ENCODE measurements around the gene AKR1B1. TPM values are rescaled to one million over a fixed set of nuclear protein-coding genes. Genes with fewer than 3 reads are reported as not detected.

AKR1B1 gene
- total and polyA plus RNA-seq, 2 of the 4 experiments (the other 2 are of a cell fraction): 90.9 to 201 TPM

- Histone ChIP-seq H4K91ac (ENCODE audit: insufficient read depth, low read depth, low read length) (peak overlapping the region; percentile 90), H2BK120ac (ENCODE audit: low read depth, low read length) (peak overlapping the region; percentile 64), H3K27ac (ENCODE audit: insufficient read depth, low read length) (no peak overlapping the region), H3K4me1 (ENCODE audit: control insufficient read depth, insufficient read depth, low read length) (peaks cover 45% of the 10 kb centered on the region), H3K36me3 (ENCODE audit: control insufficient read depth, insufficient read depth, low read length) (peaks cover 47% of the 10 kb centered on the region), H2BK5ac (ENCODE audit: low read depth, low read length, poor library complexity, severe bottlenecking) (peak overlapping the region; percentile 48), H2AFZ (replicated peaks; ENCODE audit: low read length, poor library complexity) (peak overlapping the region; percentile 18), H4K5ac (ENCODE audit: low read depth, low read length) (no peak overlapping the region), H3K79me1 (ENCODE audit: low read depth in 1 of 2, low read length in 2 of 2) (peaks cover 29 to 74% of the 10 kb centered on the region in 2 experiments; a peak in 3 of 4 replicates), H2AK5ac (ENCODE audit: low read depth, low read length) (peak overlapping the region; percentile 83; the same call in 1 of the 2 replicates), H4K8ac (ENCODE audit: low read depth in 2 of 2, low read length in 2 of 2) (peak overlapping the region in 1 of 2 experiments; percentile 23; a peak in 3 of 4 replicates), H3K4me2 (ENCODE audit: low read depth, low read length) (no peak overlapping the region), H3K9me1 (ENCODE audit: insufficient read depth, low read length) (peaks cover 47% of the 10 kb centered on the region), H3K9me3 (ENCODE audit: control insufficient read depth, insufficient read depth, low read length) (no peaks in the 10 kb centered on the region), H3K4ac (ENCODE audit: low read depth, low read length) (peak overlapping the region; percentile 86), H3K4me3 (ENCODE audit: insufficient read depth, low read depth, low read length) (no peak overlapping the region), H2BK15ac (ENCODE audit: low read depth, low read length) (peak overlapping the region; percentile 22; the same call in 1 of the 3 replicates), H3K9ac (ENCODE audit: low read depth, low read length) (no peak overlapping the region), H3K14ac (replicated peaks; ENCODE audit: low read depth, low read length) (peak overlapping the region; percentile 39; the same call in 1 of the 2 replicates), H4K20me1 (ENCODE audit: insufficient read depth, low read length) (no peaks in the 10 kb centered on the region), H3K18ac (ENCODE audit: low read depth, low read length) (no peak overlapping the region), H2AK9ac (replicated peaks; ENCODE audit: low read depth, low read length, poor library complexity) (peak overlapping the region; percentile 1), H3K23ac (ENCODE audit: low read depth, low read length) (peak overlapping the region; percentile 22; the same call in 1 of the 2 replicates), H3K27me3 (ENCODE audit: control insufficient read depth, insufficient read depth, low read length) (no peaks in the 10 kb centered on the region), H3K56ac (ENCODE audit: extremely low read depth, insufficient read depth, low read length) (no peak overlapping the region), H2BK20ac (ENCODE audit: low read depth, low read length) (peak overlapping the region; percentile 56; the same call in 1 of the 2 replicates)
- 96% methylated on average over 5 of the region's 14 CpGs; no CpG with 5 or more reads in 1 of the 2 experiments for WGBS, 2 experiments (ENCODE audit: extremely low coverage in 2 of 2, insufficient read length in 1 of 2)
- TF ChIP-seq BHLHE40 (IDR thresholded peaks at IDR 0.05; ENCODE audit: low read depth, low read length) (peak; percentile 79), SMC3 (IDR thresholded peaks at IDR 0.05; ENCODE audit: low read depth, low read length) (no peak), MXI1 (IDR thresholded peaks at IDR 0.05; ENCODE audit: borderline replicate concordance, low read depth, low read length) (0 out of 2 replicates have a peak, but pooled peaks have one; percentile 18)
- dilution Hi-C loops (cut with HindIII; ENCODE audit: low sequenced_read_pairs, unreplicated experiment) (no loop called here), intact Hi-C loops (cut with micrococcal nuclease) (no loop called here), in situ Hi-C loops (cut with MboI; ENCODE audit: low sequenced_read_pairs) (no loop called here)
- ChIA-PET CTCF (interaction anchor here (0.6 kb wide), 1 partner anchor 9 kb away, joined by 3 read pairs; no protein-coding TSS in a partner anchor), POLR2A (ENCODE audit: unreplicated experiment) (no interaction called here)
- ATAC-seq (ENCODE audit: low read depth) (0 out of 2 replicates have a peak, but pooled peaks have one; percentile 24), DNase-seq (peak; percentile 53)
- BruUV-seq (replicated peaks): no TSS peak
Observed at GRCh38 chr7:134450294-134451000, 8.5 kb downstream of the AKR1B1 start.

Data from IMR-90 (cell line).